AG04449 (cell line): ENCODE data around the gene PLET1.
A peak's percentile ranks its signal among the peaks of the same experiment; 100 is the strongest.

Experiments
- CTCF ChIA-PET: fragments of 350-600 bp; formaldehyde crosslinking; extraction: SDS; loops from one replicate; lab custom pipeline; 2021; ENCODE audit warnings: antibody characterized with exemption; lab: Yijun Ruan, JAX
- POLR2A ChIA-PET: fragments of 400-600, 350-600 bp; formaldehyde crosslinking; extraction: SDS; loops from one replicate; lab custom pipeline; 2020; ENCODE audit warnings: antibody characterized with exemption, inconsistent platforms; lab: Yijun Ruan, JAX
- DNase-seq: peaks from one replicate; pipeline ENCODE4 v3.0.0-alpha.2; 2010; ENCODE audit warnings: low read depth, low spot score
- H3K4me3 ChIP-seq: 2 replicates; pipeline ENCODE4 v1.5.1; 2011; ENCODE audit warnings: low read depth, mild to moderate bottlenecking, control low read depth, low read length
- CTCF ChIP-seq: IDR thresholded peaks from one replicate; pipeline ENCODE4 v1.5.1; 2011; ENCODE audit warnings: mild to moderate bottlenecking, moderate library complexity, low read length, control low read depth, inconsistent platforms; ENCODE audit not compliant: insufficient read depth; ENCODE audit errors: missing control alignments

Gene PLET1

GRCh38 chr11:112226062-112226830, 34.4 kb downstream of the PLET1 start, which contains the start of gene PTS:
Gene PTS (plus strand): TSS chr11:112226428. CDS start chr11:112226444, 16 bp downstream.
- POLR2A ChIA-PET = interaction anchor here (0.6 to 1.1 kb wide), 3 partner anchors 54 to 626 kb away, joined by 3 read pairs; no protein-coding TSS in a partner anchor
- TF ChIP-seq CTCF = no peak

GRCh38 chr11:112225753-112226061, 35.0 kb downstream of the PLET1 start:
- POLR2A ChIA-PET = interaction anchor here (0.6 to 1.1 kb wide), 2 partner anchors 55 to 626 kb away, joined by 3 read pairs; no protein-coding TSS in a partner anchor
- peak overlapping the region; percentile 83 for H3K4me3 ChIP-seq
- no peak for DNase-seq
- TF ChIP-seq CTCF = no peak
- CTCF ChIA-PET = interaction anchor here (0.9 to 22.7 kb wide), 3 partner anchors 54 to 113 kb away, joined by 4 to 970 read pairs (median 4); no protein-coding TSS in a partner anchor

More at GRCh38 chr11:112226062-112226830, 34.4 kb downstream of the PLET1 start, which contains the start of gene PTS:
- H3K4me3 ChIP-seq = peak within 1 kb of the TSS; percentile 83
- CTCF ChIA-PET = interaction anchor here (0.6 to 22.7 kb wide), 7 partner anchors 8 to 1564 kb away, joined by 3 to 970 read pairs (median 4); no protein-coding TSS in a partner anchor
- DNase-seq = no peak

GRCh38 chr11:112223754-112224532, 36.7 kb downstream of the PLET1 start:
- POLR2A ChIA-PET = no interaction called here
- no peak for DNase-seq
- no peak overlapping the region for H3K4me3 ChIP-seq
- no peak for TF ChIP-seq CTCF
- CTCF ChIA-PET = interaction anchor here (1.1 to 22.7 kb wide), 4 partner anchors 56 to 1066 kb away, joined by 4 to 970 read pairs (median 40); no protein-coding TSS in a partner anchor

- no peak overlapping the region for H3K4me3 ChIP-seq
- TF ChIP-seq CTCF = no peak
- ChIA-PET CTCF (interaction anchor here (1.0 to 22.7 kb wide), 6 partner anchors 9 to 1066 kb away, joined by 3 to 970 read pairs (median 4); no protein-coding TSS in a partner anchor), POLR2A (no interaction called here)
- DNase-seq = no peak
Observed at GRCh38 chr11:112223121-112223520, 37.5 kb downstream of the PLET1 start.

GRCh38 chr11:112222303-112222702, 38.4 kb downstream of the PLET1 start:
- no peak overlapping the region for H3K4me3 ChIP-seq
- ChIA-PET CTCF (interaction anchor here (1.0 to 22.7 kb wide), 6 partner anchors 8 to 1066 kb away, joined by 3 to 970 read pairs (median 4); no protein-coding TSS in a partner anchor), POLR2A (no interaction called here)
- TF ChIP-seq CTCF = no peak
- DNase-seq = no peak
